ENCODE data around the gene UIMC1. TPM values are rescaled to one million over a fixed set of nuclear protein-coding genes. Genes with fewer than 3 reads are reported as not detected.

UIMC1 gene
- total RNA-seq, 4 donors from 2014 or later: 19.2 to 37.3 (median 23.2) TPM

DNA sequence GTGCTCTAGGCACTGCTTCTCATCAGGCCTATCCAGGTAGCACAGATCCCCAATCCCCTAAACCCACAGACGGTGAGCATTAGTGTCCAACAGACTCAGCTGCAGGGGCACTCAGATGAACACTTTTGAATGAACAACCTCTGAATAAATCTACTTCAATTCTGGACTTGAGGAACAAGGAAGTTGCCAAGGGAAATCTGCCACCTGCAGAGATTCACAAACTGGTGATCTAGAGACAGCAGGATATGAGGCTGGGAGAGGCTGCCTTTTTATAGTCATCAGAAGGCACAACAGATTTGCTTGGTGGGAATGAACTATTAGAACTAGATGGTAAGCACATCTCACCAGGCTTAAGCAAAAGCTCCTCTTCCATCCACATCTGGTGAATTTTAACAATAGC is 100.5 kb downstream of the UIMC1 start:
- Histone ChIP-seq H3K36me3 (peaks cover 70% of the 10 kb centered on the region), H3K4me1 (no peaks in the 10 kb centered on the region), H3K4me3 (no peak overlapping the region), H3K9me3 (no peaks in the 10 kb centered on the region), H3K27ac (no peak overlapping the region), H3K27me3 (no peaks in the 10 kb centered on the region)
- WGBS: 93% methylated on average over 1 of the region's 1 CpG
- no peak for DNase-seq (ENCODE audit: low spot score in 2 of 2)
- TF ChIP-seq, protein P1, sequence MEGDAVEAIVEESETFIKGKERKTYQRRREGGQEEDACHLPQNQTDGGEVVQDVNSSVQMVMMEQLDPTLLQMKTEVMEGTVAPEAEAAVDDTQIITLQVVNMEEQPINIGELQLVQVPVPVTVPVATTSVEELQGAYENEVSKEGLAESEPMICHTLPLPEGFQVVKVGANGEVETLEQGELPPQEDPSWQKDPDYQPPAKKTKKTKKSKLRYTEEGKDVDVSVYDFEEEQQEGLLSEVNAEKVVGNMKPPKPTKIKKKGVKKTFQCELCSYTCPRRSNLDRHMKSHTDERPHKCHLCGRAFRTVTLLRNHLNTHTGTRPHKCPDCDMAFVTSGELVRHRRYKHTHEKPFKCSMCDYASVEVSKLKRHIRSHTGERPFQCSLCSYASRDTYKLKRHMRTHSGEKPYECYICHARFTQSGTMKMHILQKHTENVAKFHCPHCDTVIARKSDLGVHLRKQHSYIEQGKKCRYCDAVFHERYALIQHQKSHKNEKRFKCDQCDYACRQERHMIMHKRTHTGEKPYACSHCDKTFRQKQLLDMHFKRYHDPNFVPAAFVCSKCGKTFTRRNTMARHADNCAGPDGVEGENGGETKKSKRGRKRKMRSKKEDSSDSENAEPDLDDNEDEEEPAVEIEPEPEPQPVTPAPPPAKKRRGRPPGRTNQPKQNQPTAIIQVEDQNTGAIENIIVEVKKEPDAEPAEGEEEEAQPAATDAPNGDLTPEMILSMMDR (IDR thresholded peaks at IDR 0.05): no peak
- TF ChIP-seq POLR2A (IDR thresholded peaks at IDR 0.05): no peak
- no peak for TF ChIP-seq EP300 (IDR thresholded peaks at IDR 0.05)
- TF ChIP-seq POLR2AphosphoS5 (IDR thresholded peaks at IDR 0.05): no peak

DNA sequence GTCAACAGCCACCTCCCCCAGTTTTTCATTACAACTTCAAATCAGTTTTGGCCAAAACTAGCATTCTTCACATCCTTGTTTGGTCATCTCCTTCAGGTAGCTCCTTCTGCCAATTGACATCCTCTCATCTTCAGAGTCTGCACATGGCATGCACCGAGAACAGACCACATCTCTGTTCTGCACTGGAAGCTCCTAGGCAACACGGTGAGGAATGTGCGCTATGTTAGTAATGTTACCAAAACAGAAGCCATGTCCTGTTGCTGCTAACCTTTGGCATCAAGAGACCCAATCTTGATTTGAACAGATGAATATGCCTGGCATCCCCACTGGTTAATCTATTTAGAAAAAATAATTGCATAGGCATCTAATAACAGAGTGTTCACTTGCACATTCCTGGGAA is 102.3 kb downstream of the UIMC1 start:
- H3K9me3 ChIP-seq: no peaks in the 10 kb centered on the region
- H3K27ac ChIP-seq: no peak overlapping the region
- TF ChIP-seq EP300 (IDR thresholded peaks at IDR 0.05) (no peak), POLR2A (IDR thresholded peaks at IDR 0.05) (no peak), POLR2AphosphoS5 (IDR thresholded peaks at IDR 0.05) (no peak)
- TF ChIP-seq, protein P1 (IDR thresholded peaks at IDR 0.05): no peak
- DNase-seq (ENCODE audit: low spot score in 2 of 2): no peak
- WGBS: 97% methylated on average over 3 of the region's 3 CpGs
- no peak overlapping the region for H3K4me3 ChIP-seq
- H3K4me1 ChIP-seq: no peaks in the 10 kb centered on the region
- H3K36me3 ChIP-seq: peaks cover 66% of the 10 kb centered on the region
- H3K27me3 ChIP-seq: no peaks in the 10 kb centered on the region

DNA sequence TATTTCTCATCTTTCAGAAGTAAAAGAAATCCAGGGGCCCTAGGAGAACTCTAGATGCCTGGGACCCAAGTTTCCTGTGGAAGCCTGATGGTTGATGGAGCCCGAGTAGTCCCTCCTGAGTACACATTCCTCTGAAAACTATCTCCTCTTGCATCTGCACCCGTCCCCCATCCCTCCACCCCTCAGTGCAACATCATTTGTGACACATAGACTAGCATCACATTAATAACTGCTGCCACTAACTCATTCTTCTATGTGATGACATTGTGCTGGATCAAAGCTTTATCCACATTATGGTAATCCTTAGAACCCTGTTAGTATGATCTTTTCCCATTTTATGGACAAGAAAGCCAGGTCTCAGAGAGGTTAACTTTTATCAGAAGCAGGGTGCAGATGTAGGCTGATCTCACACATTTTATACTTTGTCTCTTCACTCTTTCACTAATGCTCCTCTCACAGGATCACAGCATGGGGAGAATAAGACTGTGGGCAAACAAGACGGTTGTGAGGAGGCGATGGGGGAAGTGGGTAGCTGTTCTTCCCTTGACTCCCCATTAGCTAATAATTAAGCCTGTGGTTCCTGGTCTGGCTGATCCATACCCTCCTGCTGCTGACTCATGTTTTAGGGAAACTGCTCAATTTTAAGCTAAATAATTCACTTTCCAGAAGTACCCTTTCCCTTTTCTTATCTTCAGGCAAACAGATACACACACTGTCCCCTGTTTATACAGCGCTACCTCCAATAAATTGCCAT is 103.5 kb downstream of the UIMC1 start:
- Histone ChIP-seq H3K27ac (no peak overlapping the region), H3K36me3 (peaks cover 59% of the 10 kb centered on the region), H3K4me3 (no peak overlapping the region), H3K9me3 (no peaks in the 10 kb centered on the region), H3K27me3 (no peaks in the 10 kb centered on the region), H3K4me1 (no peaks in the 10 kb centered on the region)
- 86% methylated on average over 5 of the region's 5 CpGs for WGBS
- DNase-seq (ENCODE audit: low spot score in 2 of 2): no peak
- TF ChIP-seq, protein P1 (IDR thresholded peaks at IDR 0.05): no peak
- no peak for TF ChIP-seq POLR2A (IDR thresholded peaks at IDR 0.05)
- TF ChIP-seq EP300 (IDR thresholded peaks at IDR 0.05): no peak

DNA sequence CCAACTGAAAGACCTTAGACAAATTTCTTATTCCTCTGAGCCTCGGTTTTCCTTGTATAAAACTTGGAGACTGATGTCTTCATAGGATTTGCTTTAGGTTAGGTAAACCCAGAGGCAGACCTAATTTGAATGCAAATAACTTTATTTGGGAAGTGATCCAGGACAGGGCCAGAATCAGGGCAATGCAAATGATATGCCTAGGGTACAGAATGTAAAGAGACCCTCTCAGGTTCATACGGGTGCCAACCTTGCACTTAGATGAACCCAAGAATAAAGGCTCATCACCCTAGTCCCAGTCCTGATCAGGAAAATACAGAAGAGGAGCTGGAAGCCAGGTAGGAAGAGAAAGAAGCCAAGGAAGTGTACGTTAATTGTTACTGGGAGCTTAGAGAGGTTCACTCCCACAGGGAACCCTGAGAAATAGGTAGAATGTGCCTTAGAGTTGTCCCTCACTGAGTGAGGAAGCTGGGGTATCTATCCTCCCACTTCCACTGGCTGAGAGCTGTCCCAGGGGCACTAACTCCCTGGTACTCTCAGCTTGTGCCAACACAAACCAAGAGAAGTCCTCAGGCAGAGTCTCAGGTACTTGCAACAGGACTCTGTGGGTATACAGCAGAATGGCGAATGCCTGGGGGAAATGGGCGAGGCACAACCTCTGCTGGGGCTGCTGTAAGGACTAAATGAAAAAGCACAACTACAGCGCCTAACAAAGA is 104.3 kb downstream of the UIMC1 start:
- Histone ChIP-seq H3K4me1 (no peaks in the 10 kb centered on the region), H3K27ac (no peak overlapping the region), H3K4me3 (no peak overlapping the region), H3K9me3 (no peaks in the 10 kb centered on the region), H3K27me3 (no peaks in the 10 kb centered on the region), H3K36me3 (peaks cover 51% of the 10 kb centered on the region)
- TF ChIP-seq POLR2AphosphoS5 (IDR thresholded peaks at IDR 0.05) (no peak), POLR2A (IDR thresholded peaks at IDR 0.05) (no peak), EP300 (IDR thresholded peaks at IDR 0.05) (no peak)
- TF ChIP-seq, protein P1 (IDR thresholded peaks at IDR 0.05): no peak
- DNase-seq (ENCODE audit: low spot score in 2 of 2): no peak
- 85% methylated on average over 6 of the region's 6 CpGs for WGBS
